GM12892 (cell line): ENCODE results near the gene CACNA2D1.

ENCODE experiments used
- POLR2A ChIP-seq: IDR thresholded peaks from 2 replicates; pipeline ENCODE4 v1.6.1; 2011; ENCODE audit warnings: low read depth, low read length, control low read depth
- POLR2AphosphoS5 ChIP-seq: IDR thresholded peaks from 2 replicates; pipeline ENCODE4 v1.6.1; 2011; ENCODE audit warnings: low read depth, low read length, control low read depth
- TAF1 ChIP-seq: IDR thresholded peaks from 2 replicates; pipeline ENCODE4 v1.6.1; 2011; ENCODE audit warnings: low read depth, mild to moderate bottlenecking, control low read depth, low read length, borderline replicate concordance

- TF ChIP-seq POLR2A = no peak
- TF ChIP-seq POLR2AphosphoS5 = no peak
- no peak for TF ChIP-seq TAF1
These were observed 399.0 kb downstream of the CACNA2D1 start for GRCh38 chr7:82044497-82045080.
